Nephron progenitor cell (in vitro differentiated cells): ENCODE data around the gene CHPF2.

Source experiments
- DNase-seq: peaks from one replicate; pipeline ENCODE4 v3.0.0; 2021
- H3K27ac Mint-ChIP-seq: 2 replicates; pipeline ENCODE4 v1.8.0; 2021; ENCODE audit warnings: mild to moderate bottlenecking, moderate library complexity, mixed read lengths
- H3K27me3 Mint-ChIP-seq: 2 replicates; pipeline ENCODE4 v1.8.0; 2021; ENCODE audit warnings: mild to moderate bottlenecking, low read depth, mixed read lengths; ENCODE audit not compliant: poor library complexity
- H3K36me3 Mint-ChIP-seq: 2 replicates; pipeline ENCODE4 v1.8.0; 2021; ENCODE audit warnings: low read depth, mixed read lengths
- H3K4me1 Mint-ChIP-seq: 2 replicates; pipeline ENCODE4 v1.8.0; 2021; ENCODE audit warnings: mixed read lengths
- H3K4me3 Mint-ChIP-seq: 2 replicates; pipeline ENCODE4 v1.8.0; 2021; ENCODE audit warnings: mild to moderate bottlenecking, moderate library complexity, mixed read lengths
- H3K9me3 Mint-ChIP-seq: 2 replicates; pipeline ENCODE4 v1.8.0; 2021; ENCODE audit warnings: mild to moderate bottlenecking, moderate library complexity, mixed read lengths
- CTCF ChIP-seq: fragments of 200-600 bp; sonication (generic); IDR thresholded peaks from 2 replicates; pipeline ENCODE4 v1.5.0; 2021; ENCODE audit warnings: antibody characterized with exemption

The CHPF2 gene

DNA sequence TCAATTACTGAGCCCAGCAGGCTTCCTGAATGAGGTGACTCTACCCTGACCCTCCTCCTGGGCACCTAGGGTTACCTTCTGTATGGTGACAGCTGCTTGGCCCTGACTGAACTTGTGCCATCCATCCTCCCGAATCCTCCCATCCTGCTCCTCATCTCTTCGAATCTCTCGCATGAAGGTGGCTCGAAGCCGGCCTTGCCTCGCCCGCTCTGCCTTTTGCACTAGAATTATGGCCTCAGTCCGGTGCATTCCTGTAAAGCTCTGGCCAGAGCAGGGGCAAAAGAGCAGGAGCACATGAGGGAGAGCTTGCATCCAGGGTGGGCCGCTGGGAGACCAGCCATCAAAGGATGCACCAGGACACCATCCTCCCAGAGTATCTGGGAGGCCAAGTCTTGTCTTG lies 29.4 kb upstream of the CHPF2 start:
- H3K27ac Mint-ChIP-seq, result no peak overlapping the region
- peaks cover 56% of the 10 kb centered on the region for H3K27me3 Mint-ChIP-seq
- H3K4me3 Mint-ChIP-seq, result no peak overlapping the region
- peaks cover 22% of the 10 kb centered on the region for H3K4me1 Mint-ChIP-seq
- no peak for DNase-seq
- TF ChIP-seq CTCF, result no peak
- no peaks in the 10 kb centered on the region for H3K9me3 Mint-ChIP-seq
- no peaks in the 10 kb centered on the region for H3K36me3 Mint-ChIP-seq

DNA sequence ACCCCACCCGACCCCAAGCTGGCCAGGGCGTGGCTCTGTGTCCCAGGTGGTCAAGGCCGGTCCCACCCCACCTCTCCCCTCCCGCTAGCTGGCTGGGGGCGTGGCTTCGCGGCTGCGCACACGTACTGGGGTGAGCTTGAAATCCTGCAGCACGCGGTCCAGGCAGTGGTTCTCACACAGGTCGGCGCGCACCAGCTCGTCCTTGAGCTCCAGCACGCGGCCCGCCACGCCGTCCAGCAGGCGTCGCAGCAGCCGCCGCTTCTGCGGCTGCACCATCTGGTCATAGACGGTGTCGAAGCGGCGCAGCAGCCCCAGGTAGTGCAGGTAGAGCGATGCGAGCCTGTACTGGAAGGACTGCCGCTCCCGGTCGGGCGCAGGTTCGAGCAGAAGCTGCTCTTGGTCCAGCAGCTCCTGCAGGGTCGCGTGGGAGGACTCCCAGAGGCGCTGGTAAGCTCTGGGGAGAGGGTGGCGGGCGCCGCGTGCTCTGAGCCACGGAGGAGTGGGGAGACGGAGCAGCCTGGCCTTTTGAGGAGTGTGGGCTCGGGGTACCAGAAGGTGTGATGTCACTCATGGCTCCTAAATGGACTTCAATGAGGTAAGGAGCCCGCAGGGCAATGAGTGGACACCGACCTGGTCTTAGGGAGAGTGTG lies 27.8 kb upstream of the CHPF2 start:
- Mint-ChIP-seq H3K27ac (no peak overlapping the region), H3K36me3 (no peaks in the 10 kb centered on the region), H3K4me3 (no peak overlapping the region), H3K9me3 (no peaks in the 10 kb centered on the region), H3K27me3 (peaks cover 56% of the 10 kb centered on the region), H3K4me1 (peaks cover 16% of the 10 kb centered on the region)
- DNase-seq, result no peak
- no peak for TF ChIP-seq CTCF

DNA sequence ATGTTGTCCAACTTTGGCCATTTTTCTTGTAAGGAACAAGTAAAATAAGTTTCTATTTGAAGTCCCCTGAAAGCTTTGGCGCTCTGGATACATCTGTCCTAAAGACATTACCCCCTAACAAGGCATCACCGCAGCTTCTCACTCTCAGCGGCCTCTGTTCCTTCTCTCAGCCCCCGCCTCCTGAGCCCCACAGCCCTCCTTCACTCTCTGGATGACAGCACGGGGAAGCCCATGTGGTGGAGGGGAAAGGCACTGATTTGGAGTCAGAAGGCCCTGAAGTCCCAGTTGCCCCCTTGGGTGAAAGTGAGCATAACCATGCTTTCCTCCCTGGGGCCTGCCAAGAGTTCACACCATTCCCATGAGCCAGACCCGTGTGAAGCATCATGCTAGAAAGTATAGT lies 26.6 kb upstream of the CHPF2 start:
- H3K27ac Mint-ChIP-seq, result no peak overlapping the region
- no peak overlapping the region for H3K4me3 Mint-ChIP-seq
- H3K4me1 Mint-ChIP-seq, result peaks cover 14% of the 10 kb centered on the region
- no peak for TF ChIP-seq CTCF
- peaks cover 59% of the 10 kb centered on the region for H3K27me3 Mint-ChIP-seq
- H3K36me3 Mint-ChIP-seq, result no peaks in the 10 kb centered on the region
- H3K9me3 Mint-ChIP-seq, result no peaks in the 10 kb centered on the region
- DNase-seq, result no peak

DNA sequence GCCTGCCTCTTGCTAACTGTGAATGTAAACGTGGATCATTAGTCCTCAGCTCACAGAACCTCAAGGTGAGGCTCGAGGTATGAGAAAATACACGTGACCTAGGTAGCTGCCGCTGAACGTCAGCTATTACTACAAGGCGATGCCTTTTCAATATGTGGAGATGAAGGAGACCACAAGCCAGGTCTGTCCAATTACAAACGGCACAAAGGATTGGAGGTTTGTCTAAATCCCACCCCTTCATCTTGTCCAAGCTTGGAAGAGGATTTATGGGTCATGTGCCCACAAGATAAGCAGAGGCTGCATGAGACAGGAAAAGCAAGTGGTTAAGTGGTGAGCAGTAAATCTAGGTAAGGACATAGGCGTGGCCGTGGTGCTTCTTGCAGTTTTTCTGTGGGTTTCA lies 25.4 kb upstream of the CHPF2 start:
- H3K36me3 Mint-ChIP-seq, result peaks cover 4% of the 10 kb centered on the region
- no peak overlapping the region for H3K4me3 Mint-ChIP-seq
- no peak overlapping the region for H3K27ac Mint-ChIP-seq
- DNase-seq, result no peak
- H3K9me3 Mint-ChIP-seq, result no peaks in the 10 kb centered on the region
- H3K4me1 Mint-ChIP-seq, result peaks cover 14% of the 10 kb centered on the region
- H3K27me3 Mint-ChIP-seq, result peaks cover 50% of the 10 kb centered on the region
- TF ChIP-seq CTCF, result no peak

DNA sequence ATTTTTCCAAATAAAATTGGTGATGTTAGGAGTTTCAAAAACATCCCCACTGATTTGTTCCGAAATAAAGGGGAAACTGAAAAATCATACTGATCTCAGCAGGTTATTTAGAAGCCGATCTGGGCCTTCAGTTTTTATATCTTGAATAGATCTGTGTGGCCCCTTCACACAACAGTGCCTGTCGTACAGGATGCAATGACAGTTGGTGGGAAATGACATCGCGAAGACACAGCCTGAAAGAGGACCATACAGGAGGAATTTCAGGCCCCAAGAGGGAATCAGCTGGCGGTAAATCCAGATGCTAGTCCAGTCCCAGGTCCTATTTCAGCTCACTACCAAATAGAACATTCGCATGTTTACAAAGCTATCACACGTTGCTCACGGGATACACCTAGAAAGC lies 25.0 kb upstream of the CHPF2 start:
- no peak overlapping the region for H3K4me3 Mint-ChIP-seq
- peaks cover 8% of the 10 kb centered on the region for H3K36me3 Mint-ChIP-seq
- H3K9me3 Mint-ChIP-seq, result no peaks in the 10 kb centered on the region
- H3K27ac Mint-ChIP-seq, result no peak overlapping the region
- H3K27me3 Mint-ChIP-seq, result peaks cover 46% of the 10 kb centered on the region
- TF ChIP-seq CTCF, result no peak
- no peak for DNase-seq
- H3K4me1 Mint-ChIP-seq, result peaks cover 14% of the 10 kb centered on the region

DNA sequence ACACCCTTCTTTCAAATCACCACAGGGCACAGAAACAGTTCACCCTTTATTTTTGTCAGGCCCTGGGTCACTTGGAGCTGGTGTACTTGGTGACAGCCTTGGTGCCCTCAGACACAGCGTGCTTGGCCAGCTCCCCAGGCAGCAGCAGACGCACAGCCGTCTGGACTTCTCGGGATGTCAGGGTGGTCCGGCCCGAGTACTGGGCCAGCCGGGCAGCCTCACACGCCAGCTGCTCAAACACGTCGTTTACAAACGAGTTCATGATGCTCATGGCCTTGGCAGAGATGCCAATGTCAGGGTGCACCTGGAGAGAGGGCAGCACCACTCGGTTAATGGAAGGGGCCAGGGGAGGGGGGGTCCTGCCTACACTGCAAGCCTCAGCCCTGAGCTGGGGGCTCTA lies 24.5 kb upstream of the CHPF2 start:
- peaks cover 10% of the 10 kb centered on the region for H3K36me3 Mint-ChIP-seq
- H3K27ac Mint-ChIP-seq, result no peak overlapping the region
- peaks cover 14% of the 10 kb centered on the region for H3K4me1 Mint-ChIP-seq
- H3K27me3 Mint-ChIP-seq, result peaks cover 41% of the 10 kb centered on the region
- no peak overlapping the region for H3K4me3 Mint-ChIP-seq
- no peak for TF ChIP-seq CTCF
- DNase-seq, result no peak
- H3K9me3 Mint-ChIP-seq, result no peaks in the 10 kb centered on the region
